NOMO-1 treated with dmso at 0.1 percent for 144 hours (cell line): ENCODE results near the gene KLHDC9.
A peak's percentile ranks its signal among the peaks of the same experiment; 100 is the strongest.

ENCODE experiments used
- DNase-seq: peaks from one replicate; lab custom pipeline; 2025; ENCODE audit not compliant: unreplicated experiment; lab: John Stamatoyannopoulos, UW

Gene KLHDC9

DNA sequence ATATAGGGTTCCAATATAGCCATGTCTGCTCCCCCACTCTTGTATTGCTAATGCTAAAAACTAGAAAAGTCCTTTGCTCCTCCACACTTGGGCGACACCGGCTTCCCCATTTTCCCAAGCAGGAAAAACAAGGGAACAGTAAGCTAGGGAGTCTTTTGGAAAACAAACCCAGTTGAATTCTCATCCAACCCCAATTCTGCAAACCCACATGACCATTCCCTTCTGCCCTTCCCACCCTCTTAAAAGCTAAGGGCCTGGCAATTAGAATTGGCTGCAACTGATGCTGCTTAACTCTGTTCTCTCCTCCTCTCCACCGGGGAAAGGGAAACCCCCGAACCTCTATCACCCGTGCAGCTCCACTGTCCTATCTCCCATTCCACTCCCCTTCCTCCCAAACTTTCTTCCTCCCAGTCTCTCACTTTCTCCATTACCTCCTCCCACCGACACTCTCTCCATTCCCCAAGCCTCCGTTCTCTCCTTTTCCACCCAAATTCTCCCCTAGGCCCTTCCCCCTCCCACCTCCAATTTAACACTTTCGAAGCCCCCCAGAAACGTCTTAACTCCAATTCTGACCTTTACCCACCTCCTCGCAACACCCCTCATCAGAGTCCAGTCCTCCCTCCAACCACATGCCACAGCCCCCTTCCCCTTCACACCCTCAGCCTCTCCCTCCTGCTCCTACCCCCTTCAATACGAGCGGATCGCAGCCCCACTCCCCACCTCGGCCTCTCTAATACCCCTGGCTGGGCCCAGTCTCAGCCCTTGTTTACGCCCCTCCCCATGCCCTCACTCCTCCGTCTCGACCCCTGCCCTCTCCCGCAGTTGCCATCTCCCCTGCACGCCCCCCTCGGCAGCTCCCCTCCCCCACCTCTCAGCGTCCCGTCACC lies 33.6 kb downstream of the KLHDC9 start:
- DNase-seq: no peak

- DNase-seq: peak; percentile 96
Measured at GRCh38 chr1:161132410-161133219, 34.5 kb downstream of the KLHDC9 start, which contains the start of gene DEDD. TSS of gene DEDD (minus strand) at chr1:161132667. CDS start at chr1:161124462, 8,205 bp downstream.

DNA sequence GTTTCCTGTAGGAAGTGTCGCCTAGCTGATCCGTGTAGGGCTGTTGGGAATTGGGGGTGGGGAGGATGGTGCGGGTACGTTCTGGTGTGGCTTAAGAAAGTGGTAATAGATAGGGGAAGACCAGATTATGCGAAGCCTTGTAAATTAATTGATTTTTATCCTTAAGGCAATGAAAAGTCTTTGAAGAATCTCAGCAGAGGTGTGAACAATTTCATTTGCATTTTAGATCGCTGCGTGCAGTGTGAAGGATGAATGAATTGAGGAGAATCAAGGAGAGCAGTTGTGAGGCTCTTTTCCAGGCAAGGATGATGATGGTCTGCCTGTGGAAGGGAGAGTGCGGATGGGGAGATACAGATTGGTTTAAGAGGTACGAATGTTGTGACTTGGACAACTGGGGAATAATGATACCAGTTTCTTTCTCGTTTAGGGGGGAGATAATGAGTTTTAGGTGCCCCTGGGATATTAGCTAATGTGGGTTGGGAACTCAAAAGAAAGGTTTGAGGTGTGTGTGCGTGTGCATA lies 35.1 kb downstream of the KLHDC9 start:
- no peak for DNase-seq

GRCh38 chr1:161137881-161138280 lies 39.7 kb downstream of the KLHDC9 start:
- DNase-seq: no peak

DNA sequence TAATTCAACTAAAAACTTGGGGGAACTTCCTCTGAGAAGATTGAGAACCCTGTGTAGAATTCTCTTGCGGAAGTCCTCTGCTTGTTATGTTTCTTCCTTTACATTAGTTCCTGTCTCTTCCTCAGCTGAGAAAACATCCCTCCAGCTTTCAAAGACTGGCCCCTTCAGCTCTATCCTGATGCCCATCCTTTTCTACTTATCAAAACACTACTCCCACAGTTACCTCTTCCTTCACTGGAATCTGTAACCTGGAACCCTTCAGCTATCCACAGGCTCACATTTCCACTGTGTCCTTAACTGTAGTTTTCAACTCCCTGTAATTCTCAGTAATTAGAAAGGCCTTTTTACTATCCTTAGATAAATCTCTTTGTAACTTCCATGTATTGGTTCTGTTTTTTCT lies 40.3 kb downstream of the KLHDC9 start:
- DNase-seq: no peak

DNA sequence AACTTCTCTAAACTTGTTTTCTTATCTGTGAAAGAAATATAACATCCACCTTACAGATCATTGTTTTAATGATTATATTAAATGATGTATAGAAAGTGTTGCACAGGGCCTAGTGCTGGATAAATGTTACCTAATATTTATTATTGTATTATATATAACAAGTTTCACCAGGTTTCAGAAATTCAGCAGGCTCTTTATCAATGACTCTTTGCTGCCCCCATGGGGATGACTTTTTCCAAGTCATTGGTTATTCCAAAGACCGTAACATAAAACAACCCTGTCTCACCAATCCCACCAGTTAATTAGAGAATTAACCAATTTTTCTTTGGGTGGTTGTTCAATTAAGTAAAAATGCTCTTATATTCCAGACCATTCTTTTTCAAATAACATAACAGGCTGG lies 41.6 kb downstream of the KLHDC9 start:
- no peak for DNase-seq

DNA sequence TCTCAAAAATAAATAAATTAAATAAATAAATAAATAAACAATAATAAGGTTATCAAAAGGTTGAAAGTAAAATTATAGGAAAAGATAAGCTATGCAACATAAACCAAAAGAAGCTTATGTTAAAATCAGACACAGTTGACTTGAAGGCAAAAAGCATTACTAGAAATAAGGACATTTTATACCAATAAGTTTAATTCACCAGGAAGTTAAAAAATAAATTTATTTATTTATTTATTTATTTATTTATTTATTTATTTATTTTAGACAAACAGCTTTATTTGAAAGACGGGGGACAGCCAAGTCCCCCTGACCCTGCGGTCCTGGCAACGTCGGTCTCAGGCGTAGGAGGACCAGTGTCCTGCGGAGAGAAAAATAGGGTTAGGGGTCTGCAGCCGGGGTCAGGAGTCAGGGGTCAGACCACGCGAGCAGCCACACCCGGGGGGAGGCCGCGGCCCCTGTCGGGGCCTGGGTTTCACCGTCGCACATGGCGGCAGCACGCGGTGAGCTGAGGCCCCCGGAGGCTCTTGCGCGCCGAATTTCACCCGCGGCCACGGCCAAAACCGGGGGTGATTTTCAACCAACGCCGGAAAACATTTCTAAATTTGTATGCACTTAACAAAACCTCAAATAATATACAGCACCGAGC lies 42.7 kb downstream of the KLHDC9 start:
- DNase-seq: no peak

DNA sequence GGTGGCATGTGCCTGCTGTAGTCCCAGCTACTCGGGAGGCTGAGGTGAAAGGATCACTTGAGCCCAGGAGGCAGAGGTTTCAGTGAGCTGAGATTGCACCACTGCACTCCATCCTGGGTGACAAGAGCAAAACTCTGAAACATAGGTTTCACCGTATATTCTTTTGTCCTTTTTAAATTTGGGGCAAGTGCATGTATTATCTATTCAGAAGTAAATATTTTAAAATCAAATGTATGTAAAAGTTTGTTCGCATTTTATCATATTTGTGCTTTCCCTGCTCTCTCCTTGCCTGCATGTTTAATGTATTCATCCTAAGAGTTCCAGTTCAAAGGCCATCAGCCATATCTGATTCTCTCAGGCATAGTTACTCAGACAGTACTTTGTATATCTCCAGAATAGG lies 47.7 kb downstream of the KLHDC9 start:
- no peak for DNase-seq
